H9 (cell line): Measurements from ENCODE around the gene TXNDC5. TPM values are rescaled to one million over a fixed set of nuclear protein-coding genes. Genes with fewer than 3 reads are reported as not detected.

Experiments used
- DNase-seq: peaks from one replicate; pipeline ENCODE4 v3.0.0-alpha.2; 2017
- H2AFZ ChIP-seq: one replicate; pipeline ENCODE4 v1.6.1; 2013; ENCODE audit warnings: mild to moderate bottlenecking, low read length, control low read depth, moderate library complexity
- H2AK5ac ChIP-seq: 2 replicates; pipeline ENCODE4 v1.6.1; 2013; ENCODE audit warnings: low read length, control low read depth, mixed read lengths; ENCODE audit not compliant: insufficient read length
- H2BK120ac ChIP-seq: one replicate; pipeline ENCODE4 v1.6.1; 2013; ENCODE audit warnings: low read depth, mild to moderate bottlenecking, low read length, control low read depth, inconsistent platforms; ENCODE audit not compliant: poor library complexity, severe bottlenecking
- H2BK12ac ChIP-seq: 2 replicates; pipeline ENCODE4 v1.6.1; 2013; ENCODE audit warnings: low read length, control low read depth, mixed read lengths, low read depth; ENCODE audit not compliant: insufficient read length
- H2BK15ac ChIP-seq: 2 replicates; pipeline ENCODE4 v1.6.1; 2013; ENCODE audit warnings: low read depth, low read length, control low read depth
- H2BK20ac ChIP-seq: one replicate; pipeline ENCODE4 v1.6.1; 2013; ENCODE audit warnings: low read depth, mild to moderate bottlenecking, low read length, control low read depth, inconsistent platforms; ENCODE audit not compliant: poor library complexity, severe bottlenecking
- H2BK5ac ChIP-seq: 2 replicates; pipeline ENCODE4 v1.6.1; 2013; ENCODE audit warnings: low read length, control low read depth, mixed read lengths; ENCODE audit not compliant: insufficient read length
- H3K14ac ChIP-seq: 2 replicates; pipeline ENCODE4 v1.6.1; 2013; ENCODE audit warnings: low read length, control low read depth; ENCODE audit not compliant: insufficient read depth
- H3K18ac ChIP-seq: 2 replicates; pipeline ENCODE4 v1.6.1; 2013; ENCODE audit warnings: low read depth, mild to moderate bottlenecking, mixed read lengths, low read length, control low read depth; ENCODE audit not compliant: insufficient read length
- H3K23ac ChIP-seq: 2 replicates; pipeline ENCODE4 v1.6.1; 2013; ENCODE audit warnings: low read length, control low read depth, mixed read lengths, low read depth; ENCODE audit not compliant: insufficient read length
- H3K23me2 ChIP-seq: 2 replicates; pipeline ENCODE4 v1.6.1; 2013; ENCODE audit warnings: low read depth, mild to moderate bottlenecking, mixed read lengths, low read length, control low read depth; ENCODE audit not compliant: insufficient read length, poor library complexity, severe bottlenecking
- H3K27ac ChIP-seq: 2 replicates; pipeline ENCODE4 v1.5.1; 2013; ENCODE audit warnings: low read length, control low read depth, mixed read lengths, low read depth; ENCODE audit not compliant: insufficient read length
- H3K27me3 ChIP-seq: 2 replicates; pipeline ENCODE4 v1.6.1; 2013; ENCODE audit warnings: low read length, control low read depth, inconsistent platforms; ENCODE audit not compliant: insufficient read depth
- H3K4ac ChIP-seq: 2 replicates; pipeline ENCODE4 v1.6.1; 2013; ENCODE audit warnings: low read depth, mild to moderate bottlenecking, control low read depth, inconsistent platforms, low read length, moderate library complexity
- H3K4me1 ChIP-seq: 2 replicates; pipeline ENCODE4 v1.6.1; 2013; ENCODE audit warnings: low read length, control low read depth, inconsistent platforms; ENCODE audit not compliant: insufficient read depth
- H3K4me2 ChIP-seq: 2 replicates; pipeline ENCODE4 v1.6.1; 2013; ENCODE audit warnings: low read length, control low read depth, mixed read lengths; ENCODE audit not compliant: insufficient read length, insufficient read depth
- H3K56ac ChIP-seq: 2 replicates; pipeline ENCODE4 v1.6.1; 2013; ENCODE audit warnings: low read depth, mild to moderate bottlenecking, mixed read lengths, low read length, control low read depth; ENCODE audit not compliant: insufficient read length
- H3K79me1 ChIP-seq: 2 replicates; pipeline ENCODE4 v1.6.1; 2013; ENCODE audit warnings: low read depth, mild to moderate bottlenecking, moderate library complexity, low read length, control low read depth, inconsistent platforms; ENCODE audit not compliant: insufficient read depth, poor library complexity, severe bottlenecking
- H3K79me2 ChIP-seq: 2 replicates; pipeline ENCODE4 v1.6.1; 2013; ENCODE audit warnings: low read length, control low read depth, inconsistent platforms; ENCODE audit not compliant: insufficient read depth
- H3K9ac ChIP-seq: 2 replicates; pipeline ENCODE4 v1.6.1; 2013; ENCODE audit warnings: low read length, control low read depth, mixed read lengths; ENCODE audit not compliant: insufficient read length; ENCODE audit errors: extremely low read depth
- H3K9me3 ChIP-seq: one replicate; pipeline ENCODE4 v1.6.1; 2013; ENCODE audit warnings: low read depth, low read length, inconsistent platforms; ENCODE audit not compliant: control insufficient read depth
- H3T11ph ChIP-seq: one replicate; pipeline ENCODE4 v1.6.1; 2013; ENCODE audit warnings: mild to moderate bottlenecking, low read length, control low read depth, inconsistent platforms
- H4K20me1 ChIP-seq: one replicate; pipeline ENCODE4 v1.6.1; 2013; ENCODE audit not compliant: control insufficient read depth, insufficient read length, insufficient read depth
- H4K5ac ChIP-seq: 2 replicates; pipeline ENCODE4 v1.6.1; 2013; ENCODE audit warnings: low read depth, mild to moderate bottlenecking, mixed read lengths, low read length, control low read depth; ENCODE audit not compliant: insufficient read length
- H4K8ac ChIP-seq: replicated peaks from 2 replicates; pipeline ENCODE4 v1.6.1; 2013; ENCODE audit warnings: low read length, control low read depth, mixed read lengths, low read depth; ENCODE audit not compliant: insufficient read length
- H4K91ac ChIP-seq: 2 replicates; pipeline ENCODE4 v1.6.1; 2013; ENCODE audit warnings: low read depth, mild to moderate bottlenecking, moderate library complexity, mixed read lengths, low read length, control low read depth; ENCODE audit not compliant: insufficient read length
- H3K27ac Mint-ChIP-seq, 3 experiments: 2 replicates in 2 of 3; 3 replicates in 1 of 3; pipeline ENCODE4 v1.8.0; 2020 to 2021; ENCODE audit warnings: mixed read lengths in 3 of 3, mild to moderate bottlenecking in 1 of 3, moderate library complexity in 1 of 3
- H3K27me3 Mint-ChIP-seq: 2 replicates; pipeline ENCODE4 v1.8.0; 2021; ENCODE audit warnings: low read depth, mild to moderate bottlenecking, moderate library complexity, mixed read lengths
- H3K36me3 Mint-ChIP-seq, 3 experiments: 2 replicates in 2 of 3; 3 replicates in 1 of 3; pipeline ENCODE4 v1.8.0; 2020 to 2021; ENCODE audit warnings: low read depth in 3 of 3, mixed read lengths in 3 of 3; ENCODE audit not compliant: insufficient read depth in 1 of 3
- H3K4me1 Mint-ChIP-seq, 2 experiments: 2 replicates each; pipeline ENCODE4 v1.8.0; 2020; ENCODE audit warnings: mixed read lengths in 2 of 2
- H3K4me3 Mint-ChIP-seq, 2 experiments: 2 replicates in 1 of 2; 3 replicates in 1 of 2; pipeline ENCODE4 v1.8.0; 2020 to 2021; ENCODE audit warnings: mild to moderate bottlenecking in 2 of 2, mixed read lengths in 2 of 2, moderate library complexity in 1 of 2
- H3K9me3 Mint-ChIP-seq, 2 experiments: 2 replicates in 1 of 2; 3 replicates in 1 of 2; pipeline ENCODE4 v1.8.0; 2020; ENCODE audit warnings: mild to moderate bottlenecking in 2 of 2, mixed read lengths in 2 of 2, moderate library complexity in 1 of 2
- whole genome bisulfite sequencing: extraction: QIAGEN DNeasy Blood & Tissue Kit; methylation state at CpG from one replicate; pipeline ENCODE4 v1.1.7; 2013; ENCODE audit warnings: missing lambda C conversion rate, low lambda C conversion rate, mixed read lengths; ENCODE audit not compliant: insufficient read length; ENCODE audit errors: extremely low coverage; 5-methylcytosine and 5-hydroxymethylcytosine counted together
- total RNA-seq: library from RNA; stranded (reverse); gene quantifications from 2 replicates; pipeline ENCODE4 v1.2.1, GENCODE V29; 2021
- TF ChIP-seq, protein P1 (sequence below): fragments of 200-600 bp; sonication (generic); conservative IDR thresholded peaks from 3 replicates; pipeline ENCODE4 v1.8.0; 2021; ENCODE audit warnings: antibody characterized with exemption, mild to moderate bottlenecking

Gene TXNDC5
- total RNA-seq, 1 experiment from 2014 or later: 130 TPM

DNA sequence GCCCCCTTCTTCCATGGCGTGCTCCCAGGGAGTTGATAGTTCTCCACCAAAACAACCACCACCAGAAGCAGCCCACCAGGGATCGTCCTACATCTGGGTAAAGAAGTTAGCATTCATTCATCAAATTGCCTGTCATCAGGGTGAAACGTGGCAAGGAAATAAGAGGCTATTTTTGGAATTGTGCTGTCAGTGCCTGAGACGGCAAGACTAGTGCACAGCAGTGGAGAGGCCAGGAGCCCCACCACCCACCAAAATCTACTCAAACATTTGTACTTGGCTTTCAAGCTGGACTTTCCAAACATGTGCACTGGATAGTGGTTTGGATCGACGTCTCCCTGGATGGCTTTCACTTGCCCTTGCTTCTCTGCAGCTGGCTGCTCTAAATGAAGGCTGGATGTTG is 44.8 kb downstream of the TXNDC5 start:
- Histone ChIP-seq H2AK5ac (no peak overlapping the region), H3K56ac (no peak overlapping the region), H3K4ac (no peak overlapping the region), H3K4me1 (no peaks in the 10 kb centered on the region), H2BK15ac (no peak overlapping the region), H3K27ac (no peak overlapping the region), H4K20me1 (no peaks in the 10 kb centered on the region), H3T11ph (no peak overlapping the region), H2BK20ac (no peak overlapping the region), H3K23ac (no peak overlapping the region), H3K23me2 (no peaks in the 10 kb centered on the region), H3K14ac (no peak overlapping the region), H3K9ac (no peak overlapping the region), H4K5ac (no peak overlapping the region), H3K79me1 (no peaks in the 10 kb centered on the region), H3K79me2 (no peaks in the 10 kb centered on the region), H2BK12ac (no peak overlapping the region), H3K9me3 (no peaks in the 10 kb centered on the region), H3K18ac (no peak overlapping the region), H2BK5ac (no peak overlapping the region), H3K4me2 (no peak overlapping the region), H3K27me3 (no peaks in the 10 kb centered on the region), H2AFZ (no peak overlapping the region), H4K8ac (no peak overlapping the region), H4K91ac (no peak overlapping the region), H2BK120ac (no peak overlapping the region)
- Mint-ChIP-seq H3K4me1 (no peaks in the 10 kb centered on the region), H3K27ac (no peak overlapping the region; a peak in 1 of 7 replicates), H3K36me3 (peaks cover 0 to 4% (median 3%) of the 10 kb centered on the region in 3 experiments; a peak in 2 of 7 replicates), H3K4me3 (no peak overlapping the region), H3K9me3 (peaks cover 2 to 3% of the 10 kb centered on the region in 2 experiments; a peak in 2 of 5 replicates), H3K27me3 (no peaks in the 10 kb centered on the region)
- TF ChIP-seq, protein P1, sequence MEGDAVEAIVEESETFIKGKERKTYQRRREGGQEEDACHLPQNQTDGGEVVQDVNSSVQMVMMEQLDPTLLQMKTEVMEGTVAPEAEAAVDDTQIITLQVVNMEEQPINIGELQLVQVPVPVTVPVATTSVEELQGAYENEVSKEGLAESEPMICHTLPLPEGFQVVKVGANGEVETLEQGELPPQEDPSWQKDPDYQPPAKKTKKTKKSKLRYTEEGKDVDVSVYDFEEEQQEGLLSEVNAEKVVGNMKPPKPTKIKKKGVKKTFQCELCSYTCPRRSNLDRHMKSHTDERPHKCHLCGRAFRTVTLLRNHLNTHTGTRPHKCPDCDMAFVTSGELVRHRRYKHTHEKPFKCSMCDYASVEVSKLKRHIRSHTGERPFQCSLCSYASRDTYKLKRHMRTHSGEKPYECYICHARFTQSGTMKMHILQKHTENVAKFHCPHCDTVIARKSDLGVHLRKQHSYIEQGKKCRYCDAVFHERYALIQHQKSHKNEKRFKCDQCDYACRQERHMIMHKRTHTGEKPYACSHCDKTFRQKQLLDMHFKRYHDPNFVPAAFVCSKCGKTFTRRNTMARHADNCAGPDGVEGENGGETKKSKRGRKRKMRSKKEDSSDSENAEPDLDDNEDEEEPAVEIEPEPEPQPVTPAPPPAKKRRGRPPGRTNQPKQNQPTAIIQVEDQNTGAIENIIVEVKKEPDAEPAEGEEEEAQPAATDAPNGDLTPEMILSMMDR: no peak
- no peak for DNase-seq
- WGBS: no CpG with 5 or more reads among the region's 6 CpGs
